ENCODE measurements around the gene HIPK3. TPM values are rescaled to one million over a fixed set of nuclear protein-coding genes. Genes with fewer than 3 reads are reported as not detected.

The HIPK3 gene
- total RNA-seq, 1 experiment from 2014 or later = 64.8 TPM

DNA sequence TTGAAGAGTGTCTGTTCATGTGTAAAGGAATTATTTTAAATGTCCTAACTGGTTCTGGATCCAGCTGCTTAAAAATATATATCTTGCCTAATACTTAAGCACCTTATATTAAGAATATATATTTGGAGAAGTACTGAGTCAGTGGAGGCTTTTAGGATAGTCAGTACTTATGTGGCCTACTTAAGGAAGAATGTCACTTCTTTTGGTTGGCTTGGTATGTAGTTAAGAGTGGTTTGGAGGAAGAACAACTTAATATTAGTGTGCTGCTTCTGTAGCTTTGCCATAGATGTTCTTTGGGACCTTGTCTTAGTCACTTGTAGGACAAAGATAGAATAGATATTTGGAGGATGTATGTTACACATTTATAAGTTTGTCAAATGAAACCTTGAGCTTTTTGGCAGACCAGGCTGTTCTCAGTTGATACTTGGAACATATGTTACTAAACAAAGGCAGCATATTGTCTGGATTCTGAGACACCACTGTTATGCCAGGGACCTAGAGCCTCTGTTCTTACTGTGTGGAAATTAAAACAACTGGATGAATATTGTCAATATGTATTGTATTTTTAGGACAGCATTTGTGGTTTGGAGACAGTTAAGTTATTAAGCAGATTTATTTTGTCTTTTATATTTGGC, 4.9 kb downstream of the HIPK3 start:
- H3K27ac ChIP-seq = no peak overlapping the region
- DNase-seq = no peak
- peaks cover 24% of the 10 kb centered on the region for H3F3A ChIP-seq (ENCODE audit: insufficient read depth, low read depth)
- intact Hi-C loops (cut with micrococcal nuclease; ENCODE audit: unreplicated experiment) = no loop called here
- TF ChIP-seq, protein P1, sequence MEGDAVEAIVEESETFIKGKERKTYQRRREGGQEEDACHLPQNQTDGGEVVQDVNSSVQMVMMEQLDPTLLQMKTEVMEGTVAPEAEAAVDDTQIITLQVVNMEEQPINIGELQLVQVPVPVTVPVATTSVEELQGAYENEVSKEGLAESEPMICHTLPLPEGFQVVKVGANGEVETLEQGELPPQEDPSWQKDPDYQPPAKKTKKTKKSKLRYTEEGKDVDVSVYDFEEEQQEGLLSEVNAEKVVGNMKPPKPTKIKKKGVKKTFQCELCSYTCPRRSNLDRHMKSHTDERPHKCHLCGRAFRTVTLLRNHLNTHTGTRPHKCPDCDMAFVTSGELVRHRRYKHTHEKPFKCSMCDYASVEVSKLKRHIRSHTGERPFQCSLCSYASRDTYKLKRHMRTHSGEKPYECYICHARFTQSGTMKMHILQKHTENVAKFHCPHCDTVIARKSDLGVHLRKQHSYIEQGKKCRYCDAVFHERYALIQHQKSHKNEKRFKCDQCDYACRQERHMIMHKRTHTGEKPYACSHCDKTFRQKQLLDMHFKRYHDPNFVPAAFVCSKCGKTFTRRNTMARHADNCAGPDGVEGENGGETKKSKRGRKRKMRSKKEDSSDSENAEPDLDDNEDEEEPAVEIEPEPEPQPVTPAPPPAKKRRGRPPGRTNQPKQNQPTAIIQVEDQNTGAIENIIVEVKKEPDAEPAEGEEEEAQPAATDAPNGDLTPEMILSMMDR (conservative IDR thresholded peaks at IDR 0.05) = no peak
- no peak for TF ChIP-seq EZH2 (IDR thresholded peaks at IDR 0.05; ENCODE audit: low read depth)
- H3K4me1 ChIP-seq (replicated peaks; ENCODE audit: insufficient read depth) = peaks cover 52% of the 10 kb centered on the region
- no TSS peak for BruUV-seq (replicated peaks)
- H4K20me1 ChIP-seq (ENCODE audit: insufficient read depth) = peaks cover 54% of the 10 kb centered on the region
- no peaks in the 10 kb centered on the region for H3K27me3 ChIP-seq (ENCODE audit: insufficient read depth, low read depth)
- no peaks in the 10 kb centered on the region for H3K9me2 ChIP-seq (ENCODE audit: insufficient read depth)
- no peak overlapping the region for H3K4me3 ChIP-seq
- H3K4me2 ChIP-seq = peak overlapping the region; percentile 4; the same call in 1 of the 2 replicates
- ChIA-PET POLR2A (ENCODE audit: unreplicated experiment) (interaction anchor here (0.7 kb wide), 1 partner anchor 13 kb away, joined by 7 read pairs; no protein-coding TSS in a partner anchor), CTCF (no interaction called here)
- H3K36me3 ChIP-seq (ENCODE audit: low read depth) = no peaks in the 10 kb centered on the region
- H2AFZ ChIP-seq = no peak overlapping the region
- peaks cover 97% of the 10 kb centered on the region for H3K79me2 ChIP-seq (ENCODE audit: low read depth)
- no peaks in the 10 kb centered on the region; the same call in 1 of the 2 replicates for H3K9me3 ChIP-seq (ENCODE audit: insufficient read depth, low read depth)

GRCh38 chr11:33263549-33263948, 6.4 kb downstream of the HIPK3 start:
- DNase-seq = no peak
- ChIA-PET CTCF (interaction anchor here (0.6 kb wide), 1 partner anchor 96 kb away, joined by 4 read pairs; no protein-coding TSS in a partner anchor), POLR2A (ENCODE audit: unreplicated experiment) (interaction anchor here (0.6 kb wide), 2 partner anchors 101 to 225 kb away, joined by 4 read pairs; no protein-coding TSS in a partner anchor)
- H3K79me2 ChIP-seq (ENCODE audit: low read depth) = peaks cover 99% of the 10 kb centered on the region
- H3K4me1 ChIP-seq (replicated peaks; ENCODE audit: insufficient read depth) = peaks cover 58% of the 10 kb centered on the region
- H3K36me3 ChIP-seq (ENCODE audit: low read depth) = no peaks in the 10 kb centered on the region
- no peaks in the 10 kb centered on the region for H3K9me2 ChIP-seq (ENCODE audit: insufficient read depth)
- no peaks in the 10 kb centered on the region for H3K27me3 ChIP-seq (ENCODE audit: insufficient read depth, low read depth)
- TF ChIP-seq, protein P1 (conservative IDR thresholded peaks at IDR 0.05) = no peak
- TF ChIP-seq EZH2 (IDR thresholded peaks at IDR 0.05; ENCODE audit: low read depth) = no peak
- H3K4me3 ChIP-seq = no peak overlapping the region
- no TSS peak for BruUV-seq (replicated peaks)
- intact Hi-C loops (cut with micrococcal nuclease; ENCODE audit: unreplicated experiment) = no loop called here
- H2AFZ ChIP-seq = no peak overlapping the region
- no peak overlapping the region for H3K27ac ChIP-seq
- H4K20me1 ChIP-seq (ENCODE audit: insufficient read depth) = peaks cover 55% of the 10 kb centered on the region
- peaks cover 20% of the 10 kb centered on the region for H3F3A ChIP-seq (ENCODE audit: insufficient read depth, low read depth)
- H3K9me3 ChIP-seq (ENCODE audit: insufficient read depth, low read depth) = no peaks in the 10 kb centered on the region; the same call in 1 of the 2 replicates
- 0 out of 2 replicates have a peak overlapping the region, but pooled peaks have one; percentile 3 for H3K4me2 ChIP-seq

GRCh38 chr11:33264926-33265325, 7.7 kb downstream of the HIPK3 start:
- intact Hi-C loops (cut with micrococcal nuclease; ENCODE audit: unreplicated experiment) = no loop called here
- POLR2A ChIA-PET (ENCODE audit: unreplicated experiment) = interaction anchor here (0.6 to 0.7 kb wide), 3 partner anchors 47 to 372 kb away, joined by 8 to 26 read pairs (median 16); no protein-coding TSS in a partner anchor
- H3K4me1 ChIP-seq (replicated peaks; ENCODE audit: insufficient read depth) = peaks cover 66% of the 10 kb centered on the region
- H3K79me2 ChIP-seq (ENCODE audit: low read depth) = peaks cover 99% of the 10 kb centered on the region
- no peak for DNase-seq
- H3K27ac ChIP-seq = no peak overlapping the region
- H3K4me2 ChIP-seq = no peak overlapping the region
- no peak overlapping the region for H3K4me3 ChIP-seq
- no peaks in the 10 kb centered on the region for H3K9me2 ChIP-seq (ENCODE audit: insufficient read depth)
- BruUV-seq (replicated peaks) = no TSS peak
- CTCF ChIA-PET = no interaction called here
- H2AFZ ChIP-seq = no peak overlapping the region
- TF ChIP-seq, protein P1 (conservative IDR thresholded peaks at IDR 0.05) = no peak
- TF ChIP-seq EZH2 (IDR thresholded peaks at IDR 0.05; ENCODE audit: low read depth) = no peak
- H3K27me3 ChIP-seq (ENCODE audit: insufficient read depth, low read depth) = no peaks in the 10 kb centered on the region
- H3F3A ChIP-seq (ENCODE audit: insufficient read depth, low read depth) = peaks cover 17% of the 10 kb centered on the region
- no peaks in the 10 kb centered on the region; the same call in 1 of the 2 replicates for H3K9me3 ChIP-seq (ENCODE audit: insufficient read depth, low read depth)
- H3K36me3 ChIP-seq (ENCODE audit: low read depth) = no peaks in the 10 kb centered on the region
- peaks cover 47% of the 10 kb centered on the region for H4K20me1 ChIP-seq (ENCODE audit: insufficient read depth)
